ENCODE results near the gene CNOT2.
"Not testable (repeated sequence)": the region's sequence is repeated elsewhere in the genome, so short reads cannot be mapped to it uniquely, and the experiment has no call there.

The CNOT2 gene

GRCh38 chr12:70365648-70366518 lies 122.7 kb downstream of the CNOT2 start, which contains the start of gene KCNMB4:
Gene KCNMB4, plus strand, starts transcription at chr12:70366290. Its CDS starts 445 bp downstream, at chr12:70366735.
- DNase-seq (ENCODE audit: low read depth), result peak; percentile 62

GRCh38 chr12:70366581-70367257 lies 123.5 kb downstream of the CNOT2 start:
- DNase-seq (ENCODE audit: low read depth), result peak; percentile 46

GRCh38 chr12:70367258-70368141 lies 124.3 kb downstream of the CNOT2 start:
- DNase-seq (ENCODE audit: low read depth), result no peak

DNA sequence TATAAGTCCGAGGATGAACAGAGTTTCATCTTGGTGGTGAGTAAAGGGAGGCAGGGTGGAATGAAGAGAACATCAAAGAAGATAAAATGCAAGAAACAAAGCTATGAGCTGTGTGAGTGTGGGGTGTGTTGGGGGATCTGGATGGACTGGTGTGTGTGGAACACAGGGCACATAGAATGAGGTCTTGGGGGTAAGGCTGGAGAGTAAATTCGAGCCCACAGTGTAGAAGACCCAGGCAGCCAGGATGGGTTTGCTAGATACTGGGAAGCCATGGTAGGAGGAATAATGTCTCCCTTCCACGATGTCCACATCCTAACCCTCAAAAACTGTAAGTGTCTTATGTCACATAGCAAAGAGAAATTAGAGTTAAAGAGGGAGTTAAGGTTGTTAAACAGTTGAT lies 129.6 kb downstream of the CNOT2 start:
- no peak for DNase-seq (ENCODE audit: low read depth)

DNA sequence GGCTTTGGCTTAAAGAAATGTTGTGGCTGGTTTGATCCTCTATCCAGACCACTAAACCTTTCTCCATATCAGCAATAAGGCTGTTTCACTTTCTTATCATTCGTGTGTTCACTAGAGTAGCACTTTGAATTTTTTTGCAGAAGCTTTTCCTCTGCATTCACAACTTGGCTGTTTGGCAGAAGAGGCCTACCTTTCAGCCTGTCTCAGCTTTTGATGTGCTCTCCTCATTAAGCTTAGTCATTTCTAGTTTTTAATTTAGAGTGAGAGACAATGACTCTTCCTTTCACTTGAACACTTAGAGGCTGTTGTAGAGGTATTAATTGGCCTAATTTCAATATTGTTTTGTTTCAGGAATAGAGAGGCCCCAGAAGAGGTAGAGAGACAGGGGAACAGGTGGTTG lies 136.6 kb downstream of the CNOT2 start:
- no peak for DNase-seq (ENCODE audit: low read depth)

- DNase-seq (ENCODE audit: low read depth), result no peak
These were observed 140.3 kb downstream of the CNOT2 start for GRCh38 chr12:70383484-70383883.

DNA sequence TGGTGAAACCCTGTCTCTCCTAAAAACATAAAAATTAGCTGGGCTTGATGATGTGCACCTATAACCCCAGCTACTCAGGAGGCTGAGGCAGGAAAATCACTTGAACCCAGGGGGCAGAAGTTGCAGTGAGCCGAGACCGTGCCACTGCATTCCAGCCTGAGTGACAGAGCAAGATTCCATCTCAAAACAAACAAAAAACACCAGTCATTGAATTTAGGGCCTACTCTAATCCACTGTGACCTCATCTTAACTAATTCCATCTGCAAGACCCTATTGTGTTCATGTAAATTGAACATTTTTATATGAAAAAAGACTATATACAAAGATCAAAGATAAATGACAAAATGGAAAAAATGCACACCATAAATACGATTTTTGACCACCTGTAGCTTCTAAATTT lies 140.7 kb downstream of the CNOT2 start:
- no peak for DNase-seq (ENCODE audit: low read depth)

GRCh38 chr12:70386771-70387170 lies 143.5 kb downstream of the CNOT2 start:
- DNase-seq (ENCODE audit: low read depth), result no peak

- no peak for DNase-seq (ENCODE audit: low read depth)
These were observed 146.4 kb downstream of the CNOT2 start for GRCh38 chr12:70389678-70390077.

DNA sequence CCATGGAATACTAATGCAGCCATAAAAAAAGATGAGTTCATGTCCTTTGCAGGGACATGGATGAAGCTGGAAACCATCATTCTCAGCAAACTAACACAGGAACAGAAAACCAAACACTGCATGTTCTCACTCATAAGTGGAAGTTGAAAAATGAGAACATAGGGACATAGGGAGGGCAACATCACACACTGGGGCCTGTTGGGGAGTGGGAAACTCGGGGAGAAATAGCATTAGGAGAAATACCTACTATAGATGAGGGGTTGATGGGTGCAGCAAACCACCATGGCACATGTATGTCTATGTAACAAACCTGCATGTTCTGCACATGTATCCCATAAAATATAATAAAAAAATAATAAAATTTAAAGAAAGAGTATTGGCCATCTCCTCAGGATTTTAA lies 149.4 kb downstream of the CNOT2 start:
- DNase-seq (ENCODE audit: low read depth), result not testable (repeated sequence)

DNA sequence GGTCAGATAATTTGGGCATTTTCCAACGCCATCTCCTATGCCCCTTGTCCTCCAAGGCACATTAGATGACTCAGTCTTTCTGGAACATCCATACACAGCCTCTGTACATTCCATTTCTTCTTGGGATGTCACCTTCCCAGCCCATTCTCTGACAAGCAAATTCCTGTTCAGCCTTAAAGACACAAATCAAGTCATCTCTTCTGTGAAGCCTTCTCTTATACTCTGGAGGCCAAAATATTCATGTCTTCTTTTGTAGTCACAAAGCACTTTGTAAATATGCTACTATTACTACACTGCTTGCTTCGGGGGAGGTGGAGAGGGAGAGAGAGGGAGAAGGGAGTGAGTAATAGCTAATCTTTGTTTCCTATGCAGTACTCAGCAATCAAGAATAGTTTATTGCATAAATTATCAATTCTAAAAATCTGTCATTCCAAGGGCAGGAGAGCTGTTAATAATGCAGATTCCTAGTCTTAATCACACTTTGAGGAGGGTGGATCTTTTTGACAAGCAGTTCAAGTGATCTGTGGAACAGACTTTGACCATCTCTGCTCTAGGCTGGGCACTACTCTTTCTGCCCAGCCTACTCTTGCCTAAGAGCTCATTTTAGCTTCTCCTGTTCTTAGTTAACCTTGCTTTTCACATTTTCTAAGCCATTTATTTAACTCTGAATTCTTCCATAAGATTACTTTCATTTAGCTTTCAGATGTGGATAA lies 150.7 kb downstream of the CNOT2 start:
- DNase-seq (ENCODE audit: low read depth), result no peak

- DNase-seq (ENCODE audit: low read depth), result no peak
These were observed 154.8 kb downstream of the CNOT2 start for GRCh38 chr12:70398002-70398401.

DNA sequence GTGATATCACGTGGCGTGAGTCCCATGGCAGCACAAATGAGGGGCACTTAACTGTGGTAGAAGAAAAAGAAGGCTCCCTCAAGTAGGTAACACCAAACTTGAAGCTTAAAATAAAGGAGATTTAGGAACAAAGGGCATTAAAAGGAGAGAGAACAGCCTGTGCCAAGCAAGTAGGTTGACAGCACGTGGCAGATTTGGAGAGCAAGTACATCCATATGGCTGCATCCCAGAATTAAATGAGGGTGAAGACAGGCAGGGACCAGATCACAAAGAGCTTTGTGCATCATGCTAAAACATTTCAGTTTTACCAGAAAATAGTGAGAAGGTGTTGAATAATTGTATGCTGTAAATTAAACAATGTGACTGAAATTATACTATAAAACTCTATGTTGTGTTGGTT lies 155.6 kb downstream of the CNOT2 start:
- no peak for DNase-seq (ENCODE audit: low read depth)

GRCh38 chr12:70399311-70399710 lies 156.1 kb downstream of the CNOT2 start:
- no peak for DNase-seq (ENCODE audit: low read depth)

- DNase-seq (ENCODE audit: low read depth), result no peak
These were observed 156.9 kb downstream of the CNOT2 start for GRCh38 chr12:70400124-70400523.

DNA sequence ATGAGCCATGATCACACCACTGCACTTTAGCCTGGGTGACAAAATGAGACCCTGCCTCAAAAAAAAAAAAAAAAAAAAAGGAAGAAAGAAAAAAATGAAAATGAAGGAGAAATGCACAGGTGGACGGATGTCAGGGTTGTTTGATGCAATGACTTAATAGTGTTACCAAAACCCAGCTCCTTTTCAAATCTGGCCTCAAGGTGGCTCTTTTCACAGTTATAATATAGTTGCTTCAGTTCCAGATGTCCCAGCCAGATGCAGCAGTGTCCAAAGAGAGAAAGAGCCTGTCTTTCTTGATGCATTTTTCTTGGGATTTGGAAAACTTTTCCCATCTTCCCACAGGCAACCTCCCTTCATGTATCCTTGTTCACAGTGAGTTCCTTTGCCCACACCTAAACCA lies 159.4 kb downstream of the CNOT2 start:
- DNase-seq (ENCODE audit: low read depth), result no peak

DNA sequence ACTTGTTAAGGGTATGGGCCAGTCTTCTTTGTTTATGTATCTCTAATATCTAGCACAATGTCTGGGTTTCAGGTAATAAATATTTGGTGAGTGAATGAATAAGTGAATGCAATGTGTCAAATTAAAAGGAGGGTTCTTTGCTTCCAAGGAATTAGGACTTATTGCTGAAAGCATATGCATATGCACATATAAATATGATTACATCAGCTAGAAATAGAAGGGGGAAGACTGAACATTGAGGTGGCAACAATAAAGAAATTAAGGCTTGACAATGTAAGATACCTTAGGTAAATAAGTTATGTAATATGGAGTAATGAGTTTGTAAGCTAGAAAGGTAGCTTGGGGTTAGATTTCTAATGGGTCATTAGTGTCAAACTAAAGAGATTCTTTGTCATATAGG lies 160.6 kb downstream of the CNOT2 start:
- DNase-seq (ENCODE audit: low read depth), result no peak
